HUES64 (cell line): ENCODE results near the gene MUC5AC.

ENCODE experiments used
- H3K27ac ChIP-seq: 2 replicates; pipeline ENCODE4 v1.7.0; 2013; ENCODE audit warnings: low read depth, low read length, inconsistent platforms
- H3K27me3 ChIP-seq: 2 replicates; pipeline ENCODE4 v1.6.1; 2013; ENCODE audit warnings: mild to moderate bottlenecking, low read length; ENCODE audit not compliant: insufficient read depth
- H3K36me3 ChIP-seq: 2 replicates; pipeline ENCODE4 v1.6.1; 2013; ENCODE audit warnings: mild to moderate bottlenecking, low read length; ENCODE audit not compliant: insufficient read depth
- H3K4me1 ChIP-seq: 2 replicates; pipeline ENCODE4 v1.6.1; 2013; ENCODE audit warnings: mild to moderate bottlenecking, low read length, moderate library complexity; ENCODE audit not compliant: insufficient read depth
- H3K4me3 ChIP-seq: 2 replicates; pipeline ENCODE4 v1.5.1; 2013; ENCODE audit warnings: mild to moderate bottlenecking, low read length, moderate library complexity
- H3K9ac ChIP-seq: 2 replicates; pipeline ENCODE4 v1.6.1; 2013; ENCODE audit warnings: mild to moderate bottlenecking, low read depth, low read length
- H3K9me3 ChIP-seq: 2 replicates; pipeline ENCODE4 v1.6.1; 2013; ENCODE audit warnings: low read depth, low read length; ENCODE audit not compliant: insufficient read depth
- WGBS: fragments of 150-250, 120-280 bp; methylation state at CpG from one replicate; pipeline ENCODE4 v1.1.7; 2013; ENCODE audit warnings: missing lambda C conversion rate; 5-methylcytosine and 5-hydroxymethylcytosine counted together

MUC5AC gene

GRCh38 chr11:1138097-1138496, 19.7 kb upstream of the MUC5AC start:
- Histone ChIP-seq H3K4me1 (no peaks in the 10 kb centered on the region), H3K27ac (no peak overlapping the region), H3K36me3 (no peaks in the 10 kb centered on the region), H3K27me3 (no peaks in the 10 kb centered on the region), H3K9me3 (peaks cover 16% of the 10 kb centered on the region), H3K9ac (no peak overlapping the region), H3K4me3 (no peak overlapping the region)
- WGBS: 86% methylated on average over 8 of the region's 8 CpGs

- H3K4me3 ChIP-seq: no peak overlapping the region
- H3K36me3 ChIP-seq: no peaks in the 10 kb centered on the region
- no peak overlapping the region for H3K27ac ChIP-seq
- H3K9ac ChIP-seq: no peak overlapping the region
- H3K27me3 ChIP-seq: no peaks in the 10 kb centered on the region
- 90% methylated on average over 11 of the region's 12 CpGs for WGBS
- H3K4me1 ChIP-seq: no peaks in the 10 kb centered on the region
- peaks cover 26% of the 10 kb centered on the region for H3K9me3 ChIP-seq
Measured at GRCh38 chr11:1139441-1140083, 18.2 kb upstream of the MUC5AC start.

GRCh38 chr11:1140642-1141490, 16.9 kb upstream of the MUC5AC start:
- no peak overlapping the region for H3K4me3 ChIP-seq

GRCh38 chr11:1146365-1146764, 11.4 kb upstream of the MUC5AC start:
- H3K9ac ChIP-seq: no peak overlapping the region
- H3K27ac ChIP-seq: no peak overlapping the region
- H3K4me3 ChIP-seq: no peak overlapping the region
- 92% methylated on average over 21 of the region's 21 CpGs for WGBS
- H3K9me3 ChIP-seq: peaks cover 24% of the 10 kb centered on the region
- no peaks in the 10 kb centered on the region for H3K27me3 ChIP-seq
- no peaks in the 10 kb centered on the region for H3K4me1 ChIP-seq
- H3K36me3 ChIP-seq: no peaks in the 10 kb centered on the region

More at GRCh38 chr11:1140642-1141490, 16.9 kb upstream of the MUC5AC start:
- no peaks in the 10 kb centered on the region for H3K4me1 ChIP-seq
- H3K27me3 ChIP-seq: no peaks in the 10 kb centered on the region
- no peak overlapping the region for H3K9ac ChIP-seq
- 80% methylated on average over 17 of the region's 18 CpGs for WGBS
- H3K27ac ChIP-seq: no peak overlapping the region
- peaks cover 24% of the 10 kb centered on the region for H3K9me3 ChIP-seq
- H3K36me3 ChIP-seq: no peaks in the 10 kb centered on the region

- Histone ChIP-seq H3K4me1 (no peaks in the 10 kb centered on the region), H3K27ac (no peak overlapping the region), H3K9ac (no peak overlapping the region), H3K4me3 (no peak overlapping the region), H3K9me3 (peaks cover 17% of the 10 kb centered on the region), H3K36me3 (no peaks in the 10 kb centered on the region), H3K27me3 (no peaks in the 10 kb centered on the region)
- 92% methylated on average over 6 of the region's 6 CpGs for WGBS
Measured at GRCh38 chr11:1147792-1148191, 10.0 kb upstream of the MUC5AC start.

GRCh38 chr11:1148752-1149180, 9.0 kb upstream of the MUC5AC start:
- Histone ChIP-seq H3K9ac (no peak overlapping the region), H3K36me3 (no peaks in the 10 kb centered on the region), H3K4me3 (no peak overlapping the region), H3K9me3 (peaks cover 14% of the 10 kb centered on the region), H3K27ac (no peak overlapping the region), H3K4me1 (no peaks in the 10 kb centered on the region), H3K27me3 (no peaks in the 10 kb centered on the region)
- 91% methylated on average over 8 of the region's 8 CpGs for WGBS

- 91% methylated on average over 16 of the region's 16 CpGs for WGBS
- Histone ChIP-seq H3K9me3 (peaks cover 7% of the 10 kb centered on the region; the same call in 1 of the 2 replicates), H3K4me1 (no peaks in the 10 kb centered on the region)
Measured at GRCh38 chr11:1149545-1149944, 8.2 kb upstream of the MUC5AC start.

GRCh38 chr11:1150116-1150515, 7.6 kb upstream of the MUC5AC start:
- no peak overlapping the region for H3K4me3 ChIP-seq
- H3K9me3 ChIP-seq: peaks cover 3% of the 10 kb centered on the region; the same call in 1 of the 2 replicates
- H3K27me3 ChIP-seq: no peaks in the 10 kb centered on the region
- WGBS: 95% methylated on average over 10 of the region's 10 CpGs
- no peak overlapping the region for H3K27ac ChIP-seq
- no peak overlapping the region for H3K9ac ChIP-seq
- no peaks in the 10 kb centered on the region for H3K4me1 ChIP-seq
- no peaks in the 10 kb centered on the region for H3K36me3 ChIP-seq

More at GRCh38 chr11:1149545-1149944, 8.2 kb upstream of the MUC5AC start:
- H3K4me3 ChIP-seq: no peak overlapping the region
- no peak overlapping the region for H3K9ac ChIP-seq
- H3K27ac ChIP-seq: no peak overlapping the region
- H3K27me3 ChIP-seq: no peaks in the 10 kb centered on the region
- H3K36me3 ChIP-seq: no peaks in the 10 kb centered on the region

GRCh38 chr11:1150769-1151365, 6.9 kb upstream of the MUC5AC start:
- WGBS: 83% methylated on average over 18 of the region's 18 CpGs
- Histone ChIP-seq H3K9me3 (no peaks in the 10 kb centered on the region), H3K4me1 (no peaks in the 10 kb centered on the region), H3K36me3 (no peaks in the 10 kb centered on the region), H3K9ac (no peak overlapping the region), H3K27ac (no peak overlapping the region), H3K4me3 (no peak overlapping the region), H3K27me3 (no peaks in the 10 kb centered on the region)

- H3K4me3 ChIP-seq: no peak overlapping the region
- no peak overlapping the region for H3K27ac ChIP-seq
- no peaks in the 10 kb centered on the region for H3K36me3 ChIP-seq
- no peaks in the 10 kb centered on the region for H3K4me1 ChIP-seq
- no peaks in the 10 kb centered on the region for H3K27me3 ChIP-seq
- 91% methylated on average over 22 of the region's 22 CpGs for WGBS
- no peaks in the 10 kb centered on the region for H3K9me3 ChIP-seq
- H3K9ac ChIP-seq: no peak overlapping the region
Measured at GRCh38 chr11:1151366-1152315, 6.1 kb upstream of the MUC5AC start.
